ENCODE data around the gene SLC39A12. TPM values are rescaled to one million over a fixed set of nuclear protein-coding genes. Genes with fewer than 3 reads are reported as not detected.

The SLC39A12 gene
- total RNA-seq, 1 donor from 2014 or later, result under 0.01 TPM

- DNase-seq (ENCODE audit: low read depth in 2 of 2), result no peak
Measured at GRCh38 chr10:18044976-18045720, 93.4 kb downstream of the SLC39A12 start.

- no peak for DNase-seq (ENCODE audit: low read depth in 2 of 2)
Measured at GRCh38 chr10:18056583-18056982, 104.9 kb downstream of the SLC39A12 start.

- no peak for DNase-seq (ENCODE audit: low read depth in 2 of 2)
Measured at GRCh38 chr10:18059826-18060559, 108.3 kb downstream of the SLC39A12 start.

- DNase-seq (ENCODE audit: low read depth in 2 of 2), result no peak
Measured at GRCh38 chr10:18066947-18067346, 115.2 kb downstream of the SLC39A12 start.

- no peak for DNase-seq (ENCODE audit: low read depth in 2 of 2)
Measured at GRCh38 chr10:18068401-18068800, 116.7 kb downstream of the SLC39A12 start.

GRCh38 chr10:18071591-18071990 lies 119.9 kb downstream of the SLC39A12 start:
- DNase-seq (ENCODE audit: low read depth in 2 of 2), result no peak

GRCh38 chr10:18073314-18073713 lies 121.6 kb downstream of the SLC39A12 start:
- no peak for DNase-seq (ENCODE audit: low read depth in 2 of 2)

- DNase-seq (ENCODE audit: low read depth in 2 of 2), result no peak
Measured at GRCh38 chr10:18075881-18076280, 124.2 kb downstream of the SLC39A12 start.

- no peak for DNase-seq (ENCODE audit: low read depth in 2 of 2)
Measured at GRCh38 chr10:18079665-18080295, 128.1 kb downstream of the SLC39A12 start.

- no peak for DNase-seq (ENCODE audit: low read depth in 2 of 2)
Measured at GRCh38 chr10:18082381-18082780, 130.7 kb downstream of the SLC39A12 start.

GRCh38 chr10:18085855-18086254 lies 134.1 kb downstream of the SLC39A12 start:
- DNase-seq (ENCODE audit: low read depth in 2 of 2), result no peak

GRCh38 chr10:18086746-18087145 lies 135.0 kb downstream of the SLC39A12 start:
- no peak for DNase-seq (ENCODE audit: low read depth in 2 of 2)

GRCh38 chr10:18087355-18087754 lies 135.6 kb downstream of the SLC39A12 start:
- DNase-seq (ENCODE audit: low read depth in 2 of 2), result no peak

Other genes starting within 250 kb of the SLC39A12 start
- 0.65 and 0.79 TPM in 2 replicates for gene TMEM236, start 199.7 kb upstream of the SLC39A12 start, total RNA-seq
- gene MRC1, start 142.6 kb upstream of the SLC39A12 start, total RNA-seq, result 148 and 201 TPM in 2 replicates
- not detected in 2 replicates for gene CACNB2, start 188.5 kb downstream of the SLC39A12 start, total RNA-seq